ENCODE data around the gene CADM4.
A peak's percentile ranks its signal among the peaks of the same experiment; 100 is the strongest.

CADM4 gene

DNA sequence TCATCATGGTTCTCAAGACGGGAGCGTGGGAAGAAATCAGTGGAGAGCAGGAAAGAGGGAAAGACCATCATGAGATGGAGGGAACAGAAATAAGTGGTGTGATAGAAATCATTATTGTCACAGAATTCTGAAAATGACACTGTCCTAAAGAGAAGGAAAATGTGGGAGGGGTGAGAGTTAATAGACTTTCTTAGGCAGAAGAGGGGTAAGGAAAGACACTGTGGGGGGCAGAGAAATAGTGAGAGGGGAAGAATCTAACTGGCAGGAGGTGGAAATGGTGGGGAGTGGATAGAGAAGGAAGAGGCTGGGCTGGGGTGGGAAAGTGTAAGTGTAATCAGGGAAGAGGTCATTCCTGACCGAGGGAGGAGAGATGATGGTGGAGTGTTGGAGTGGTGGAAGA lies 60.9 kb downstream of the CADM4 start:
- DNase-seq = no peak

DNA sequence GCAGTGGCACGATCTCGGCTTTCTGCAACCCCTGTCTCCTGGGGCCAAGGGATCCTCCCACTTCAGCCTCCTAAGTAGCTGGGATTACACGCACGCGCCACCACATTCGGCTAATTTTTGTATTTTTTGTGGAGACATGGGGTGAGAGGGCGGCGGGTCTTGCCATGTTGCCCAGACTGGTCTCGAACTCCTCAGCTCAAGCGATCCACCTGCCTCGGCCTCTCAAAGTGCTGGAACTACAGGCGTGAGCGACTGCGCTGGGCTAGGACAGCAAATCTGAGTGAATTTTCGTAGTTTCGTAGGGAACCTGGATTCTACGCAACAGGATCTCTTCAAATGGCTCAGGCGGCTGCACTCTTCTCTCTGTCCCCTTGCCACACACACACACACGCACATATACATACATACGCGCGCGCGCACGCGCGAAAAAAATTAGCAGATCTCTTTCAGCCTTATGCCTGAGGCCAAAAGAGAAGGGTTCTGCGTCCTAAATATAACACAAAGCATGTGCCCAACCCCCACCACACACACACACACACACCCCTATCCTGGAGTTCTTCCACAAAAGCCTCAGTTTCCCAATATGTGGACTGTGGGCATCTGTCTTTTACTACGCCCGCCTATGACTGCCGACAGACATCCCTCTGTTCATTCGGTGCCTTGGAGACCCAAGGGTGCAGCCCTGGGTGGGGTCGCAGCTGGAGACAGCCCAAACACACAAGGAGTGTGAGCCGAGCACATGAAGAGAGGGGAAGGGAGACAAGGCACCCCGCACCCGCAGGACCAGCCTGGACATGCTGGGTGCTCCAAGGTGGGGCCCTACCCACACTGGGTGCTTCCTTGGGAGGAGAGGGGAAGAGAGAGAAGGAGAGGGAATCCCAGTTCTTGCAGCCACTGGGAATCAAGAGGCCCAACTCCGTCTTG lies 63.4 kb downstream of the CADM4 start:
- DNase-seq = peak; percentile 47

DNA sequence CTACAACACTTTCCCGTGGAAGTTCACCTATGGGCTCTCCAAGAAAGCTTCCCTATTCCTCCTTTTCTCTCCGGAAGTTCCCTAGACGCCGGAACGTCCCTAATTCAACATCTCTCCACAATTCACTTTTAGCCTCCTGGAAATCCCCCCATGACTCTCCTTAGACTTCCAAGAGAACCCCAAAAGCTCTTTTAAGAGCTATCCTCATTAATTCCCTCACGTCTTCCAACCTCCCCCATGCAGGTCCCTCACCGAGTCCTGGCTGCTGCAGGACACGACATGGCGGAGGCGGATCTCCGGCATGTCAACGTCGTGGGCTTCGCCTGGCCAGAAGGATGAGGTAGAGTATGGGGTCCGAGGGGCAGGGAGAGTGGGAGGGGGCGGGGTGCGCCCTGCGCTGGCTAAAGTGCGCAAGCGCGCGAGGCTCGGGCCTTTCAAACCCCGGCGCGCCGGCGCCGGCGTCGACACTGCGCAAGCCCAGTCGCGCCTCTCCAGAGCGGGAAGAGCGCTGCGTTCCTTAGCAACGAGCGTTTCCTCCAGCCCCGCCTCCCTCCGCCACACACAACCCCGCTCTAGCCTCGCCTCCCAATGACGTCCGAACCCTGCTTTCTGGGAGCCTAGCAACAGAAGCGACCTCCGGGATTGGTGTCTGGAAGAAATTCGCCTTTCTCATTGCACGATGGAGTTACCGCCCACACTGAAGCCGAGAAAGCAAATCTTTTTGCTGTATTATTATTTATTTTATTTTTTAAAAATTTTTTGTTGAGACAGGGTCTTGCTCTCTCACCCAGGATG lies 64.3 kb downstream of the CADM4 start, which contains the start of the genes PINLYP and XRCC1:
Gene PINLYP, plus strand, starts transcription at position 646 of the 795 bp plus-strand sequence. CDS start 1,391 bp downstream, outside the sequence.
Gene XRCC1, minus strand, starts transcription at position 372 of the 795 bp plus-strand sequence. Its CDS starts 69 bp downstream, at position 303.
- peak; percentile 98 for DNase-seq

DNA sequence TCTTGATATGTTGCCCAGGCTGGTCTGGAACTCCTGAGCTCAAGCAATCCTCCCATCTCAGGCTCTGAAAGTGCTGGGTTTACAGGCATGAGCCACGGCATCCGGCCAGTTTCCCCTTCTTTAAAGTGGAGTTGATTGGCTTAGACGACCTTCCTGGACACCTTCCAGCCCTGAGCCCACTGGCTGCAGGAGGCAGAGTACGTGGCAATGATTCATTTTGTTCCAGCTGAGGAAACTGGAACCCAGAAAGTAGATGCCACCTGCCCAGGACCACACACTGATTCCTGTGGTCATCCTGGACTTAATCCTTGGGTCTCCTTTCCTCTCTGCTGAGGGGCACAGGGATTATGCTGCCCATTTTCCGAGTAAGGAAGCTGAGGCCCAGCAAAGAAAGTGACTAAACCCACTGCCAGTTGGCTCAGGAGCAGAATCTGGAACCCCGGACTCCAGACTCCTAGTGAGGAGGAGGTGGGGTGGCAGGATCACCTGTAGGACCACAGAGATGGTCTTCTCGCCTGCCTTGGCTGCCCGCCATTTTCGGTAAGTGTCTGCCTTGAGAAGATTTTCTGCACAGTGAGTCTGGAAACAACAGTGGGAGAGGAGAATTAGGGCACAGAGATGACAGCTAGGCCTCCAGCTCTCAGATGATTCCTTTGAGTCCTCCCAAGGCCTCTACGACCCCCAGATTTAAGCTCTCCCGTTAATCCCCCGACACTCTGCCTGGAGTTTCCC lies 65.1 kb downstream of the CADM4 start:
- DNase-seq = no peak
